Kidney epithelial cell (primary cell): ENCODE measurements around the gene GRB7. TPM values are rescaled to one million over a fixed set of nuclear protein-coding genes. Genes with fewer than 3 reads are reported as not detected.

Source experiments
- DNase-seq: peaks from one replicate; pipeline ENCODE4 v3.0.0-alpha.2; 2010; ENCODE audit warnings: low read depth
- H3K27me3 ChIP-seq: 2 replicates; pipeline ENCODE4 v1.6.0; 2011; ENCODE audit warnings: low read length; ENCODE audit not compliant: control insufficient read depth, insufficient read depth
- H3K36me3 ChIP-seq: 2 replicates; pipeline ENCODE4 v1.5.1; 2011; ENCODE audit warnings: low read length; ENCODE audit not compliant: control insufficient read depth, insufficient read depth
- H3K4me3 ChIP-seq: 2 replicates; pipeline ENCODE4 v1.5.1; 2011; ENCODE audit warnings: low read depth, mild to moderate bottlenecking, control low read depth, low read length
- total RNA-seq: library from RNA; depleted of rRNA; stranded (reverse); fragments of >200 nt; gene quantifications from 2 replicates; pipeline ENCODE4 v1.2.3, GENCODE V29; 2015
- TF ChIP-seq, protein P1 (sequence below): IDR thresholded peaks from 2 replicates; pipeline ENCODE4 v1.5.1; 2011; ENCODE audit warnings: mild to moderate bottlenecking, moderate library complexity, low read length, control low read depth, inconsistent platforms; ENCODE audit not compliant: insufficient read depth, poor library complexity, severe bottlenecking

GRB7 gene
- total RNA-seq, 1 donor from 2014 or later, result 21.2 TPM

DNA sequence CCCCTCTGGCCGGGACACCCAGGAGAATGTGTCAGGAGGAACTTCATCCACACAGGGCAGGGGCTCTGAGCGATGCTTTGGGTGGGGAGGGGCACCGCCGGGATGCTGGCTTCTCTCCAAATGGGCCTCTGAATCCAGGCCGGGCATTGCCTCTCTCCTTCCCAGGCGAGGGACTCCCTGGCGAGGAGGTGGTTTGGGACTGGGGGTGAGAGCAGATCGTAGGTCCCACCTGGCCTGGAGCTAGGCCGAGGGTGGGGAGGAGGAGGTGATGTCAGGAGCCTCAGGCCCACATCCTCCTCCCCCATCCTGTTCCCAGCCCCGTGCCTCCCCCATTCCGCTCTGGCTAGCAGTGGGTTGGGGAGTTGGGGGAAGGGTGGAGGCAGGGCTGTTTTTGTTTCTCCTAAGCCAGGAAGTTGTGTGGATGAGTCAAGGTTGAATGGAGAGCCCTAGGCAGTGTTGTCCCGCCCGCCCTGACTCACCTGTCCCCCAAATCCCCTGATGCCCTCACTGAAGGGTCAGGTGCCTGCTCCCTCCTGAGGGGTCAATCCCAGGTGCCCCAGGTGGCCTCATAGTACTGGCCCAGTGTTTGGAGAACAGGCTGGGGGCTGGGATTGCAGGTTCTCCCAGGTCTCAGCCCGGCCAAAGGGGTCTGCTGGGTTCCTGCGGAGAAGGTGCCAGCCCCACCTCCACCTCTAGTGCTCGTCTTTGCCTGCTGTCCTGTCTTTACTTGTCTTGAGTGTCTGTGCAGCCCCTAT is 2.8 kb downstream of the GRB7 start:
- peak; percentile 69 for DNase-seq
- TF ChIP-seq, protein P1, sequence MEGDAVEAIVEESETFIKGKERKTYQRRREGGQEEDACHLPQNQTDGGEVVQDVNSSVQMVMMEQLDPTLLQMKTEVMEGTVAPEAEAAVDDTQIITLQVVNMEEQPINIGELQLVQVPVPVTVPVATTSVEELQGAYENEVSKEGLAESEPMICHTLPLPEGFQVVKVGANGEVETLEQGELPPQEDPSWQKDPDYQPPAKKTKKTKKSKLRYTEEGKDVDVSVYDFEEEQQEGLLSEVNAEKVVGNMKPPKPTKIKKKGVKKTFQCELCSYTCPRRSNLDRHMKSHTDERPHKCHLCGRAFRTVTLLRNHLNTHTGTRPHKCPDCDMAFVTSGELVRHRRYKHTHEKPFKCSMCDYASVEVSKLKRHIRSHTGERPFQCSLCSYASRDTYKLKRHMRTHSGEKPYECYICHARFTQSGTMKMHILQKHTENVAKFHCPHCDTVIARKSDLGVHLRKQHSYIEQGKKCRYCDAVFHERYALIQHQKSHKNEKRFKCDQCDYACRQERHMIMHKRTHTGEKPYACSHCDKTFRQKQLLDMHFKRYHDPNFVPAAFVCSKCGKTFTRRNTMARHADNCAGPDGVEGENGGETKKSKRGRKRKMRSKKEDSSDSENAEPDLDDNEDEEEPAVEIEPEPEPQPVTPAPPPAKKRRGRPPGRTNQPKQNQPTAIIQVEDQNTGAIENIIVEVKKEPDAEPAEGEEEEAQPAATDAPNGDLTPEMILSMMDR, result no peak
- Histone ChIP-seq H3K27me3 (no peaks in the 10 kb centered on the region), H3K36me3 (peaks cover 10% of the 10 kb centered on the region), H3K4me3 (peak overlapping the region; percentile 85)

DNA sequence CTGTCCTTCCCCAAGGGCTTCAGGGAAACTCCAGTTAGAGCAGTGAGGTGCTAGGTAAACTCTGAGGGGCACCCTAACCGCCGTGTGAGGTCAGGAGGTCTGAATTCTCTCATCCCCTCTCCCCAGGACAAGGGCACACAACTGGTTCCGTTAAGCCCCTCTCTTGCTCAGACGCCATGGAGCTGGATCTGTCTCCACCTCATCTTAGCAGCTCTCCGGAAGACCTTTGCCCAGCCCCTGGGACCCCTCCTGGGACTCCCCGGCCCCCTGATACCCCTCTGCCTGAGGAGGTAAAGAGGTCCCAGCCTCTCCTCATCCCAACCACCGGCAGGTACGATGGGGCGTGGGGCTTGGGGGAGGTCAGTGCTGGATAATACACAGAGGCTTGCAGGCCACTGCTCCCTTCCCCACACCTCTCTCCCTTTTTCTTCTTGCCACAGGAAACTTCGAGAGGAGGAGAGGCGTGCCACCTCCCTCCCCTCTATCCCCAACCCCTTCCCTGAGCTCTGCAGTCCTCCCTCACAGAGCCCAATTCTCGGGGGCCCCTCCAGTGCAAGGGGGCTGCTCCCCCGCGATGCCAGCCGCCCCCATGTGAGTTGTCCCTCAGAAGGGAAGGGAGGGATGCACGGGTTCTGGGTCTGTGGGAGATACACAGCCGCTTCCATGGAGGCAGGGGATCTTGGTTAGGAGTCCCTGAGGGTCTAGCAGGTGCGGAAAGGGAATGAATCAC is 4.6 kb downstream of the GRB7 start:
- TF ChIP-seq, protein P1, result no peak
- H3K27me3 ChIP-seq, result no peaks in the 10 kb centered on the region
- DNase-seq, result no peak
- peaks cover 10% of the 10 kb centered on the region for H3K36me3 ChIP-seq
- H3K4me3 ChIP-seq, result no peak overlapping the region

GRCh38 chr17:39742856-39743436 is 5.2 kb downstream of the GRB7 start:
- peaks cover 11% of the 10 kb centered on the region for H3K36me3 ChIP-seq

DNA sequence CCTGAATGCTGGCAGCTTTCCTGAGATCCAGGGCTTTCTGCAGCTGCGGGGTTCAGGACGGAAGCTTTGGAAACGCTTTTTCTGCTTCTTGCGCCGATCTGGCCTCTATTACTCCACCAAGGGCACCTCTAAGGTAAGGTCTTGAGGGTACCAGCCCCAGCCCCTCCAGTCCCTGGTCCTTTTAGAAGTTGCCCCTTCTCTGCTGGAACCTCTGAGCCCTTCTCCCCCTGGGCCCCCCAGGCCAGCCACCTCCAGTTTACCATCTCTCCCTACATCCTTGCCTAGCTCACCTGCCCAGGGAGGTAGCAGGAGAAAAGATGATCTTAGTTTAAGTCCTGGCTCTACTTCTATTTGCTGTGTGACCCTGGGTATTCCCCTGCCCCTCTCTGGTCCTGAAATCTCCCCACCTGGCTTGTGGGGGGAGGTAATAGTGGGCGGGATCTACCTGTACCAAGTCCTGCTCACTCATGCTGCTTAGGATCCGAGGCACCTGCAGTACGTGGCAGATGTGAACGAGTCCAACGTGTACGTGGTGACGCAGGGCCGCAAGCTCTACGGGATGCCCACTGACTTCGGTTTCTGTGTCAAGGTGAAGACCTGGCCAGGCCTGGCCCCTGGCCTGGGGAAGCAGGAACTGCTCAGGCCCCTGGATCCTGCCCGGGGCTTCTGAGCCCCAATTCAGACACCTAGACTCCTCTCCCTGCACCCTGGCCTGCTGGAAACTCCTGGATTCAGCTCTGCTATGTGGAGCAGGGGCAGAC is 6.5 kb downstream of the GRB7 start:
- Histone ChIP-seq H3K27me3 (no peaks in the 10 kb centered on the region), H3K36me3 (peaks cover 11% of the 10 kb centered on the region), H3K4me3 (no peak overlapping the region)
- TF ChIP-seq, protein P1, result no peak
- no peak for DNase-seq

More at GRCh38 chr17:39742856-39743436, 5.2 kb downstream of the GRB7 start:
- DNase-seq, result no peak
- TF ChIP-seq, protein P1, result no peak
- no peak overlapping the region for H3K4me3 ChIP-seq
- no peaks in the 10 kb centered on the region for H3K27me3 ChIP-seq

DNA sequence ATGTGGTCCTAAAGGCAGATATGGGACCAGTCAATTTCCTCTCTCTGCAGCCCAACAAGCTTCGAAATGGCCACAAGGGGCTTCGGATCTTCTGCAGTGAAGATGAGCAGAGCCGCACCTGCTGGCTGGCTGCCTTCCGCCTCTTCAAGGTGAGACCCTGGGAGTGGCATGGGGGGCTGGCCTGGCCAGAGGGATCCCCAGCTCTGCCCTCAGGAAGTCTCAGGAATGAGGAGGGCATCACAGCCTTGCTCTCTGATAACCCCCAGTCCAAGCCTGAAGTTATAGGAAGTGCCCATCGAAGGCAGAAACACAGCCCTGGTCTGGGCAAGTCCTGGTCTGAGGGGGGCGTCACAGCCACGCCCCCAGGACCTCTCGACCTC is 7.1 kb downstream of the GRB7 start:
- Histone ChIP-seq H3K4me3 (no peak overlapping the region), H3K27me3 (no peaks in the 10 kb centered on the region), H3K36me3 (peaks cover 11% of the 10 kb centered on the region)
- TF ChIP-seq, protein P1, result no peak
- no peak for DNase-seq
